ENCODE measurements around the gene ABCG4. TPM values are rescaled to one million over a fixed set of nuclear protein-coding genes. Genes with fewer than 3 reads are reported as not detected.
"Not testable (repeated sequence)": the region's sequence is repeated elsewhere in the genome, so short reads cannot be mapped to it uniquely, and the experiment has no call there.

ABCG4 gene
- total and polyA plus RNA-seq, 4 donors = 0.03 to 0.17 (median 0.05) TPM; not detected in 1

- Histone ChIP-seq H3K36me3 (ENCODE audit: control insufficient read depth in 4 of 4, insufficient read depth in 3 of 4, low read depth in 1 of 4, low read length in 3 of 4) (peaks cover 4 to 15% (median 10%) of the 10 kb centered on the region in 4 donors), H3K4me1 (ENCODE audit: control insufficient read depth in 4 of 4, insufficient read depth in 4 of 4, low read length in 3 of 4) (peaks cover 0 to 34% (median 25%) of the 10 kb centered on the region in 4 donors), H3K27me3 (ENCODE audit: control insufficient read depth in 4 of 4, insufficient read depth in 4 of 4, low read length in 3 of 4) (no peaks in the 10 kb centered on the region), H3K9me3 (ENCODE audit: control insufficient read depth in 4 of 4, low read length in 3 of 4) (no peaks in the 10 kb centered on the region), H3K4me3 (ENCODE audit: low read depth in 1 of 3, low read length in 3 of 3) (peak within 1 kb of the TSS; percentile 81 to 98 (median 94)), H3K27ac (ENCODE audit: low read depth in 1 of 2, low read length in 2 of 2) (peak within 1 kb of the TSS; percentile 89 to 90), H3K9ac (ENCODE audit: low read depth in 1 of 2, low read length in 2 of 2) (peak within 1 kb of the TSS; percentile 82 to 84)
- peak; percentile 85 for DNase-seq (ENCODE audit: low spot score)
- WGBS = under 1% methylated on average over 32 of the region's 32 CpGs
- TF ChIP-seq FOXA1 (IDR thresholded peaks at IDR 0.05) (no peak), GABPA (IDR thresholded peaks at IDR 0.05 in 1 of 2, conservative IDR thresholded peaks at IDR 0.05 in 1 of 2) (peak; percentile 81 to 92), HNF4A (conservative IDR thresholded peaks at IDR 0.05) (peak; percentile 21 to 26), SP1 (IDR thresholded peaks at IDR 0.05) (peak; percentile 59), HNF4G (IDR thresholded peaks at IDR 0.05) (no peak), TAF1 (conservative IDR thresholded peaks at IDR 0.05) (peak; percentile 33), RXRA (IDR thresholded peaks at IDR 0.05) (peak in 1 of 2 donors; percentile 54), REST (IDR thresholded peaks at IDR 0.05) (no peak), CTCF (IDR thresholded peaks at IDR 0.05; ENCODE audit: low read depth, low read length, missing input control) (no peak), FOXA2 (IDR thresholded peaks at IDR 0.05) (no peak), NR2F2 (IDR thresholded peaks at IDR 0.05) (peak; percentile 85), YY1 (IDR thresholded peaks at IDR 0.05) (peak; percentile 100), RAD21 (IDR thresholded peaks at IDR 0.05) (no peak), ATF3 (IDR thresholded peaks at IDR 0.05) (no peak), MAX (IDR thresholded peaks at IDR 0.05) (peak; percentile 98), JUND (IDR thresholded peaks at IDR 0.05) (no peak), EGR1 (IDR thresholded peaks at IDR 0.05; ENCODE audit: low read depth in 2 of 2) (peak in 1 of 2 donors; percentile 39)
- TF ChIP-seq, protein P1, sequence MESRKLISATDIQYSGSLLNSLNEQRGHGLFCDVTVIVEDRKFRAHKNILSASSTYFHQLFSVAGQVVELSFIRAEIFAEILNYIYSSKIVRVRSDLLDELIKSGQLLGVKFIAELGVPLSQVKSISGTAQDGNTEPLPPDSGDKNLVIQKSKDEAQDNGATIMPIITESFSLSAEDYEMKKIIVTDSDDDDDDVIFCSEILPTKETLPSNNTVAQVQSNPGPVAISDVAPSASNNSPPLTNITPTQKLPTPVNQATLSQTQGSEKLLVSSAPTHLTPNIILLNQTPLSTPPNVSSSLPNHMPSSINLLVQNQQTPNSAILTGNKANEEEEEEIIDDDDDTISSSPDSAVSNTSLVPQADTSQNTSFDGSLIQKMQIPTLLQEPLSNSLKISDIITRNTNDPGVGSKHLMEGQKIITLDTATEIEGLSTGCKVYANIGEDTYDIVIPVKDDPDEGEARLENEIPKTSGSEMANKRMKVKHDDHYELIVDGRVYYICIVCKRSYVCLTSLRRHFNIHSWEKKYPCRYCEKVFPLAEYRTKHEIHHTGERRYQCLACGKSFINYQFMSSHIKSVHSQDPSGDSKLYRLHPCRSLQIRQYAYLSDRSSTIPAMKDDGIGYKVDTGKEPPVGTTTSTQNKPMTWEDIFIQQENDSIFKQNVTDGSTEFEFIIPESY (IDR thresholded peaks at IDR 0.05) = peak; percentile 43
Observed at GRCh38 chr11:119101759-119102423, 47.0 kb upstream of the ABCG4 start, which contains the start of gene DPAGT1. Gene DPAGT1, minus strand, starts transcription at chr11:119101853. Its CDS starts 198 bp downstream, at chr11:119101655.

DNA sequence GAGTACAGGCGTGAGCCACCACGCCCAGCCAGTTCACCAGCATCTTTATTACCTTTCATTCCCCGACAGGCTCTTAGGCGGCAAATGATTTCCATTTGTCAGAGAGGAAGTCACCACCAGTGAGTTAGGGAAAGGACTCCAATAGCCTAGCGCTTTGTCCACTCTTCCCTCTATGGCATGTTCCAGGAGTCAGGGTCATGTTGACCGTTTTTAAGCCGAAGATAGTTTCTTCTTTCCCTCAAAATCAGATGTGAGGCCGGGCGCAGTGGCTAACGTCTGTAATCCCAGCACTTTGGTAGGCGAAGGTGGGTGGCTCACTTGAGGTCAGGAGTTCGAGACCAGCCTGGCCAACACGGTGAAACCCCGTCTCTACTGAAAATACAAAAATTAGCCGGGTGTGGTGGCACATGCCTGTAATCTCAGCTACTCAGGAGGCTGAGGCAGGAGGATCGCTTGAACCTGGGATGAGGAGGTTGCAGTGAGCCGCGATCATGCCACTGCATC, 45.6 kb upstream of the ABCG4 start:
- H3K27ac ChIP-seq (ENCODE audit: low read depth in 1 of 2, low read length in 2 of 2); H3K4me3 ChIP-seq (ENCODE audit: low read depth in 1 of 3, low read length in 3 of 3); H3K36me3 ChIP-seq (ENCODE audit: control insufficient read depth in 4 of 4, insufficient read depth in 3 of 4, low read depth in 1 of 4, low read length in 3 of 4); DNase-seq (ENCODE audit: low spot score); H3K9ac ChIP-seq (ENCODE audit: low read depth in 1 of 2, low read length in 2 of 2); H3K27me3 ChIP-seq (ENCODE audit: control insufficient read depth in 4 of 4, insufficient read depth in 4 of 4, low read length in 3 of 4); H3K9me3 ChIP-seq (ENCODE audit: control insufficient read depth in 4 of 4, low read length in 3 of 4): not testable (repeated sequence)
- WGBS = 88% methylated on average over 18 of the region's 18 CpGs
- peaks cover 2 to 40% (median 30%) of the 10 kb centered on the region in 4 donors for H3K4me1 ChIP-seq (ENCODE audit: control insufficient read depth in 4 of 4, insufficient read depth in 4 of 4, low read length in 3 of 4)
